WTC11 (cell line): ENCODE results near the gene SARS1. TPM values are rescaled to one million over a fixed set of nuclear protein-coding genes. Genes with fewer than 3 reads are reported as not detected.

Source experiments
- ATAC-seq: fragments of 200-7000 bp; cut with Tn5 transposase; 2 replicates; pipeline ENCODE4 v1.10.0; 2021; ENCODE audit warnings: mild to moderate bottlenecking, moderate library complexity
- CTCF ChIA-PET: fragments of 300-600 bp; sonication (Branson Sonifier 250); formaldehyde crosslinking; loops from one replicate; lab custom pipeline; 2021; ENCODE audit warnings: antibody characterized with exemption; lab: Charles Lee
- POLR2A ChIA-PET: fragments of 350-600 bp; sonication (Branson Sonifier 250); formaldehyde crosslinking; loops from one replicate; lab custom pipeline; 2021; ENCODE audit warnings: antibody characterized with exemption; lab: Charles Lee
- DNase-seq: peaks from one replicate; pipeline ENCODE4 v3.0.0; 2021; ENCODE audit warnings: low spot score
- H3K27ac Mint-ChIP-seq: 2 replicates; pipeline ENCODE4 v1.8.0; 2021; ENCODE audit warnings: mixed read lengths
- H3K27me3 Mint-ChIP-seq: 2 replicates; pipeline ENCODE4 v1.8.0; 2021; ENCODE audit warnings: low read depth, mild to moderate bottlenecking, moderate library complexity, mixed read lengths
- H3K36me3 Mint-ChIP-seq: 2 replicates; pipeline ENCODE4 v1.8.0; 2021; ENCODE audit warnings: mixed read lengths
- H3K4me1 Mint-ChIP-seq: 2 replicates; pipeline ENCODE4 v1.8.0; 2022; ENCODE audit warnings: mixed read lengths
- H3K4me3 Mint-ChIP-seq: 2 replicates; pipeline ENCODE4 v1.8.0; 2021; ENCODE audit warnings: mild to moderate bottlenecking, moderate library complexity, mixed read lengths
- H3K9me3 Mint-ChIP-seq: 2 replicates; pipeline ENCODE4 v1.8.0; 2021; ENCODE audit warnings: mixed read lengths
- ATF2 ChIP-seq: sonication (generic); formaldehyde crosslinking; IDR thresholded peaks from 2 replicates; pipeline ENCODE4 v1.8.1; 2022; ENCODE audit warnings: low read depth, missing genetic modification reagents, borderline replicate concordance
- CREB1 ChIP-seq: sonication (generic); formaldehyde crosslinking; IDR thresholded peaks from 2 replicates; pipeline ENCODE4 v1.8.0; 2023; ENCODE audit warnings: mild to moderate bottlenecking, missing genetic modification reagents
- CREM ChIP-seq: sonication (generic); formaldehyde crosslinking; IDR thresholded peaks from 2 replicates; pipeline ENCODE4 v1.8.1; 2022; ENCODE audit warnings: mild to moderate bottlenecking, missing genetic modification reagents, moderate library complexity
- E2F1 ChIP-seq: sonication (generic); formaldehyde crosslinking; IDR thresholded peaks from 2 replicates; pipeline ENCODE4 v1.8.0; 2022; ENCODE audit warnings: mild to moderate bottlenecking, missing genetic modification reagents
- E2F4 ChIP-seq: sonication (generic); formaldehyde crosslinking; IDR thresholded peaks from 2 replicates; pipeline ENCODE4 v1.8.1; 2022; ENCODE audit warnings: low read depth, mild to moderate bottlenecking, moderate library complexity, missing genetic modification reagents, borderline replicate concordance
- ERG ChIP-seq: fragments of 250-450 bp; sonication (Bioruptor Pico); IDR thresholded peaks from 2 replicates; pipeline ENCODE4 v1.8.0; 2021; ENCODE audit warnings: mild to moderate bottlenecking
- IRF2 ChIP-seq: sonication (generic); formaldehyde crosslinking; IDR thresholded peaks from 2 replicates; pipeline ENCODE4 v1.8.0; 2022; ENCODE audit warnings: low read depth, missing genetic modification reagents, borderline replicate concordance
- MYBL2 ChIP-seq: sonication (generic); formaldehyde crosslinking; IDR thresholded peaks from 2 replicates; pipeline ENCODE4 v1.8.1; 2023; ENCODE audit warnings: mild to moderate bottlenecking, moderate library complexity, missing genetic modification reagents
- PRDM15 ChIP-seq: sonication (generic); formaldehyde crosslinking; IDR thresholded peaks from 2 replicates; pipeline ENCODE4 v1.8.0; 2022; ENCODE audit warnings: missing genetic modification reagents
- USF1 ChIP-seq: sonication (generic); formaldehyde crosslinking; IDR thresholded peaks from 2 replicates; pipeline ENCODE4 v1.8.0; 2022; ENCODE audit warnings: mild to moderate bottlenecking, missing genetic modification reagents
- total RNA-seq: library from RNA; stranded (reverse); gene quantifications from 3 replicates; pipeline ENCODE4 v1.2.3, GENCODE V29; 2021

The SARS1 gene
- total RNA-seq, 1 experiment from 2014 or later = 149 TPM

GRCh38 chr1:109240158-109241152 lies 26.7 kb downstream of the SARS1 start:
- ChIA-PET POLR2A (interaction anchor here (1.4 to 3.6 kb wide), 4 partner anchors 9 to 26 kb away, joined by 3 to 31 read pairs (median 18); partner anchors contain the start of genes CELSR2 and SARS1), CTCF (interaction anchor here (0.5 to 5.2 kb wide), 21 partner anchors 8 to 250 kb away, joined by 3 to 109 read pairs (median 12); partner anchors contain the start of genes ATXN7L2, CELSR2, PSRC1 and SARS1)
- peak overlapping the region; percentile 45 for H3K4me3 Mint-ChIP-seq
- H3K4me1 Mint-ChIP-seq = peaks cover 54% of the 10 kb centered on the region
- DNase-seq = peak; percentile 70
- H3K27ac Mint-ChIP-seq = peak overlapping the region; percentile 18; the same call in 1 of the 2 replicates
- peak; percentile 22 for ATAC-seq
- no peaks in the 10 kb centered on the region for H3K9me3 Mint-ChIP-seq
- peaks cover 25% of the 10 kb centered on the region for H3K36me3 Mint-ChIP-seq
- H3K27me3 Mint-ChIP-seq = no peaks in the 10 kb centered on the region; the same call in 1 of the 2 replicates
- TF ChIP-seq IRF2 (CRISPR knock-in tag) = no peak
- TF ChIP-seq PRDM15 (CRISPR knock-in tag) = 0 out of 2 replicates have a peak, but pooled peaks have one; percentile 38
- 0 out of 2 replicates have a peak, but pooled peaks have one; percentile 33 for TF ChIP-seq USF1
- TF ChIP-seq CREM (CRISPR knock-in tag) = no peak
- TF ChIP-seq CREB1 = 0 out of 2 replicates have a peak, but pooled peaks have one; percentile 61
- TF ChIP-seq E2F1 (CRISPR knock-in tag) = 0 out of 2 replicates have a peak, but pooled peaks have one; percentile 65
- no peak for TF ChIP-seq ATF2
- TF ChIP-seq MYBL2 = peak; percentile 27; the same call in 1 of the 2 replicates

- no peak overlapping the region for H3K27ac Mint-ChIP-seq
- peaks cover 16% of the 10 kb centered on the region for H3K36me3 Mint-ChIP-seq
- DNase-seq (no peak), ATAC-seq (peak; percentile 22)
- CTCF ChIA-PET = interaction anchor here (0.7 to 5.2 kb wide), 7 partner anchors 7 to 50 kb away, joined by 3 to 109 read pairs (median 35); partner anchors contain the start of gene CELSR2
- H3K4me3 Mint-ChIP-seq = peak overlapping the region; percentile 12; the same call in 1 of the 2 replicates
- no peaks in the 10 kb centered on the region for H3K9me3 Mint-ChIP-seq
- peaks cover 54% of the 10 kb centered on the region for H3K4me1 Mint-ChIP-seq
- POLR2A ChIA-PET = interaction anchor here (0.6 to 3.6 kb wide), 3 partner anchors 8 to 27 kb away, joined by 3 to 31 read pairs (median 21); partner anchors contain the start of genes CELSR2 and SARS1
- TF ChIP-seq E2F4 (CRISPR knock-in tag) (no peak), ERG (CRISPR knock-in tag) (0 out of 2 replicates have a peak, but pooled peaks have one; percentile 23)
- peaks cover under 1% of the 10 kb centered on the region; the same call in 1 of the 2 replicates for H3K27me3 Mint-ChIP-seq
Observed at GRCh38 chr1:109241344-109241743, 27.6 kb downstream of the SARS1 start.
